Cardiac muscle cell (in vitro differentiated cells and primary cell): ENCODE data around the gene DKK3. TPM values are rescaled to one million over a fixed set of nuclear protein-coding genes. Genes with fewer than 3 reads are reported as not detected.

Source experiments
- DNase-seq, 2 donors: peaks; one replicate each; pipeline versions ENCODE4 v3.0.0 to v3.0.0-alpha.2; 2010 to 2017; ENCODE audit warnings: low read depth in 1 of 2, low spot score in 1 of 2
- H3K27ac ChIP-seq: fragments of 200-600 bp; sonication (generic); 2 replicates; pipeline ENCODE4 v1.5.1; 2016
- H3K27me3 ChIP-seq: fragments of 200-600 bp; sonication (generic); 2 replicates; pipeline ENCODE4 v1.6.0; 2016; ENCODE audit warnings: control low read depth
- H3K36me3 ChIP-seq: fragments of 200-600 bp; sonication (generic); 2 replicates; pipeline ENCODE4 v1.5.1; 2016; ENCODE audit warnings: control low read depth
- H3K4me1 ChIP-seq: fragments of 200-600 bp; sonication (generic); 2 replicates; pipeline ENCODE4 v1.8.1; 2017; ENCODE audit warnings: low read depth, mild to moderate bottlenecking, mixed run types
- H3K4me3 ChIP-seq: fragments of 200-600 bp; sonication (generic); 2 replicates; pipeline ENCODE4 v1.5.1; 2016; ENCODE audit warnings: mild to moderate bottlenecking
- H3K9me3 ChIP-seq: fragments of 200-600 bp; sonication (generic); 2 replicates; pipeline ENCODE4 v1.5.1; 2017; ENCODE audit warnings: low read depth, mild to moderate bottlenecking, control low read depth
- CTCF ChIP-seq: IDR thresholded peaks from 2 replicates; pipeline ENCODE4 v1.5.1; 2012; ENCODE audit warnings: low read depth, mild to moderate bottlenecking, low read length
- polyA plus RNA-seq: library from polyadenylated mRNA; unstranded; fragments of >200 nt; fragmentation: Nextera tagmentation; extraction: Ambion mirVana; gene quantifications from 2 replicates; pipeline ENCODE4 v1.2.1, GENCODE V29; 2016
- total RNA-seq: library from RNA; depleted of rRNA; stranded (reverse); fragments of >200 nt; gene quantifications from 2 replicates; pipeline ENCODE4 v1.2.3, GENCODE V29; 2016

The DKK3 gene
- total and polyA plus RNA-seq, 2 experiments from 2014 or later, result 180 to 238 TPM

GRCh38 chr11:12009617-12010321, 1.3 kb upstream of the DKK3 start:
- Histone ChIP-seq H3K27me3 (peaks cover 7% of the 10 kb centered on the region), H3K4me1 (peaks cover 11% of the 10 kb centered on the region), H3K36me3 (no peaks in the 10 kb centered on the region), H3K4me3 (peak overlapping the region; percentile 91), H3K27ac (peak overlapping the region; percentile 24), H3K9me3 (no peaks in the 10 kb centered on the region)
- DNase-seq, result no peak
- no peak for TF ChIP-seq CTCF

GRCh38 chr11:12008790-12009616, 577 bp upstream of the DKK3 start:
- H3K4me3 ChIP-seq, result peak overlapping the region; percentile 91
- H3K9me3 ChIP-seq, result no peaks in the 10 kb centered on the region
- peaks cover 7% of the 10 kb centered on the region for H3K27me3 ChIP-seq
- H3K36me3 ChIP-seq, result no peaks in the 10 kb centered on the region
- TF ChIP-seq CTCF, result no peak
- peak overlapping the region; percentile 24 for H3K27ac ChIP-seq
- DNase-seq, result peak; percentile 71 to 89
- H3K4me1 ChIP-seq, result peaks cover 11% of the 10 kb centered on the region

GRCh38 chr11:12007230-12007593, 1.2 kb downstream of the DKK3 start:
- Histone ChIP-seq H3K36me3 (no peaks in the 10 kb centered on the region), H3K27ac (no peak overlapping the region), H3K27me3 (peaks cover 7% of the 10 kb centered on the region), H3K9me3 (no peaks in the 10 kb centered on the region), H3K4me3 (no peak overlapping the region), H3K4me1 (peaks cover 11% of the 10 kb centered on the region)
- DNase-seq, result no peak
- TF ChIP-seq CTCF, result no peak

GRCh38 chr11:12006552-12007229, 1.7 kb downstream of the DKK3 start:
- Histone ChIP-seq H3K27me3 (peaks cover 7% of the 10 kb centered on the region), H3K4me1 (peaks cover 11% of the 10 kb centered on the region), H3K27ac (no peak overlapping the region), H3K4me3 (no peak overlapping the region), H3K36me3 (peaks cover 4% of the 10 kb centered on the region), H3K9me3 (no peaks in the 10 kb centered on the region)
- no peak for TF ChIP-seq CTCF
- DNase-seq, result no peak

- Histone ChIP-seq H3K27me3 (peaks cover 7% of the 10 kb centered on the region), H3K9me3 (no peaks in the 10 kb centered on the region), H3K4me1 (peaks cover 11% of the 10 kb centered on the region), H3K27ac (no peak overlapping the region), H3K4me3 (no peak overlapping the region), H3K36me3 (peaks cover 13% of the 10 kb centered on the region)
- peak in 1 of 2 donors; percentile 57 for DNase-seq
- no peak for TF ChIP-seq CTCF
Measured at GRCh38 chr11:12005476-12005875, 3.0 kb downstream of the DKK3 start.
